ENCODE data around the gene CRYBB1.

Gene CRYBB1

GRCh38 chr22:26586556-26587325, 31.1 kb downstream of the CRYBB1 start:
- DNase-seq (ENCODE audit: insufficient read length, low spot score), result no peak
- no peak for TF ChIP-seq POU2F2 (IDR thresholded peaks at IDR 0.05; ENCODE audit: low read depth, low read length)
- TF ChIP-seq SPI1 (IDR thresholded peaks at IDR 0.05; ENCODE audit: low read depth, low read length), result no peak
- no peak for TF ChIP-seq TAF1 (IDR thresholded peaks at IDR 0.05; ENCODE audit: low read depth, low read length)
- no peak for TF ChIP-seq POLR2A (IDR thresholded peaks at IDR 0.05; ENCODE audit: low read depth, low read length)
- no peak for TF ChIP-seq POLR2AphosphoS5 (IDR thresholded peaks at IDR 0.05; ENCODE audit: low read depth, low read length)
- TF ChIP-seq PAX5 (IDR thresholded peaks at IDR 0.05; ENCODE audit: insufficient read depth, low read length, severe bottlenecking), result no peak
- no peak for FAIRE-seq

- DNase-seq (ENCODE audit: insufficient read length, low spot score), result no peak
- no peak for TF ChIP-seq PAX5 (IDR thresholded peaks at IDR 0.05; ENCODE audit: insufficient read depth, low read length, severe bottlenecking)
- no peak for TF ChIP-seq POU2F2 (IDR thresholded peaks at IDR 0.05; ENCODE audit: low read depth, low read length)
- no peak for TF ChIP-seq POLR2AphosphoS5 (IDR thresholded peaks at IDR 0.05; ENCODE audit: low read depth, low read length)
- no peak for TF ChIP-seq TAF1 (IDR thresholded peaks at IDR 0.05; ENCODE audit: low read depth, low read length)
- no peak for TF ChIP-seq SPI1 (IDR thresholded peaks at IDR 0.05; ENCODE audit: low read depth, low read length)
- TF ChIP-seq POLR2A (IDR thresholded peaks at IDR 0.05; ENCODE audit: low read depth, low read length), result no peak
- FAIRE-seq, result no peak
Observed at GRCh38 chr22:26585104-26585790, 32.6 kb downstream of the CRYBB1 start.

DNA sequence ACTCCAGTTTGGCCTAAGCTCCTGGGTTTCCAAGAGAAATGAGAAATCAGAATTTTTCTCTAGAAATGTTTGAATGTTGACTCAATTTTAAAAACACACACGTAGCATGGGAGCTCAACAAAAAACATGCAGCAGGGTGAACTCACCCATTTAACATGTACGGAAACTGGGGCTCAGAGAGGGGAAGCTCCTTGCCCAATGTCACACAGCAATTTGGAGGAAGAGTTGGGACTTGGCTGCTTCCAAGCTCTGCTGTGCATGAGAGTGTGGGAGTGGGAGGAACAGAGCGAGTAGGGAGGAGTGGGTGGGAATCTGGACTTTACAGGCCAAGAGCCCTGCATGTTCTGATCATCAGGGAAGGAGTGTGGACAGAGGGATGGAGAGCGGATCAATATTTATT, 33.8 kb downstream of the CRYBB1 start:
- FAIRE-seq (no peak), DNase-seq (ENCODE audit: insufficient read length, low spot score) (no peak)
- no peak for TF ChIP-seq POLR2AphosphoS5 (IDR thresholded peaks at IDR 0.05; ENCODE audit: low read depth, low read length)
- no peak for TF ChIP-seq POU2F2 (IDR thresholded peaks at IDR 0.05; ENCODE audit: low read depth, low read length)
- TF ChIP-seq SPI1 (IDR thresholded peaks at IDR 0.05; ENCODE audit: low read depth, low read length), result no peak
- no peak for TF ChIP-seq PAX5 (IDR thresholded peaks at IDR 0.05; ENCODE audit: insufficient read depth, low read length, severe bottlenecking)
- no peak for TF ChIP-seq POLR2A (IDR thresholded peaks at IDR 0.05; ENCODE audit: low read depth, low read length)
- TF ChIP-seq TAF1 (IDR thresholded peaks at IDR 0.05; ENCODE audit: low read depth, low read length), result no peak

GRCh38 chr22:26581633-26582168, 36.1 kb downstream of the CRYBB1 start:
- no peak for DNase-seq (ENCODE audit: insufficient read length, low spot score)
- TF ChIP-seq PAX5 (IDR thresholded peaks at IDR 0.05; ENCODE audit: insufficient read depth, low read length, severe bottlenecking) (no peak), POLR2A (IDR thresholded peaks at IDR 0.05; ENCODE audit: low read depth, low read length) (no peak), POU2F2 (IDR thresholded peaks at IDR 0.05; ENCODE audit: low read depth, low read length) (no peak), TAF1 (IDR thresholded peaks at IDR 0.05; ENCODE audit: low read depth, low read length) (no peak), SPI1 (IDR thresholded peaks at IDR 0.05; ENCODE audit: low read depth, low read length) (no peak), POLR2AphosphoS5 (IDR thresholded peaks at IDR 0.05; ENCODE audit: low read depth, low read length) (no peak)
- FAIRE-seq, result no peak

DNA sequence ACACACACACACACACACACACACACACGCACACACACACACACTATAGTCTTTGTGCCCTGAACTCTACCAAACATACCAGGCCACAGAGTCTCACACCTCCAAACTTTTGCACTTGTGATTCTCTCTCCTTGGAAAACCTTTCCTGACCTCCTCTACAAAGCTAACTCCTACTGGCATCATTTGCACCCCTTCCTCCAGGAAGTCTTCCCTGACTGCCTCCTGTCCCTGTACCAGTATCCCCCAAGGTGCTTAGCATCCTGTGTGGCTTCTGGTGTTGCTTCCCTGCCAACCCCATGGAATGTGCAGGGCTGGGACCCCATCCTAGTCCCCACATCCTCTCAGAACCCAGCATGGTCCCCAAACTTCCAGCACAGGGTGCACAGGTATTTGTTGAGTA, 36.8 kb downstream of the CRYBB1 start:
- TF ChIP-seq POLR2AphosphoS5 (IDR thresholded peaks at IDR 0.05; ENCODE audit: low read depth, low read length) (no peak), POLR2A (IDR thresholded peaks at IDR 0.05; ENCODE audit: low read depth, low read length) (no peak), TAF1 (IDR thresholded peaks at IDR 0.05; ENCODE audit: low read depth, low read length) (no peak), PAX5 (IDR thresholded peaks at IDR 0.05; ENCODE audit: insufficient read depth, low read length, severe bottlenecking) (no peak), SPI1 (IDR thresholded peaks at IDR 0.05; ENCODE audit: low read depth, low read length) (no peak), POU2F2 (IDR thresholded peaks at IDR 0.05; ENCODE audit: low read depth, low read length) (no peak)
- no peak for DNase-seq (ENCODE audit: insufficient read length, low spot score)
- FAIRE-seq, result no peak

- DNase-seq (ENCODE audit: insufficient read length, low spot score), result no peak
- FAIRE-seq, result no peak
- no peak for TF ChIP-seq PAX5 (IDR thresholded peaks at IDR 0.05; ENCODE audit: insufficient read depth, low read length, severe bottlenecking)
Observed at GRCh38 chr22:26580240-26580962, 37.4 kb downstream of the CRYBB1 start.

DNA sequence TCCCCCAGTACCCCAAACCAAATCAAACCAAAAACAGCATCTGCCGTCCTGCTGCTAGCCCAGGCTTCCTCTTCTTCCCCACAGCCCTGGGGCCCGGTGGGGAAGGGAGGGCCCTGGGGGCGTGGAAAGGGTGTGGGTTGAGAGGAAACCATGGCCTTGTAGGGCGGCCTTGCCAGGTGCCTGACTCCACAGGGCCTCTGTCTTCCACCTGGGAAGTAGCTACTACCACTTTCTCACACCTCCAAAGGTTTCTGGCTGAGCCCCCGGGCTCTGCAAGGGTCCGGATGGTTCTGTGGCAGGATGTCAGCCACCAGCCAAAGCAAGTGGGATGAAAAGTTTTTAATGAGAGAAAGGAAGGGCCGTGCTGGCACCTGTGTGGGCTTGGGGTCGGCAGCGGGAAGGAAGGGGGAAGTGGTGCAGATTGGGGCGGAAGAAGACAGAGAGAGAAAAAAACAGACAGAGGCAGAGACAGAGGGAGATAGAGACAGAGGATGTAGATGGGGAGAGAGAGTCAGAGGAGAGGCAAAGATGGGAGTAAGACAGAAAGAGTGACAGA, 38.4 kb downstream of the CRYBB1 start:
- TF ChIP-seq POU2F2 (IDR thresholded peaks at IDR 0.05; ENCODE audit: low read depth, low read length), result no peak
- TF ChIP-seq SPI1 (IDR thresholded peaks at IDR 0.05; ENCODE audit: low read depth, low read length), result peak; percentile 55
- no peak for TF ChIP-seq TAF1 (IDR thresholded peaks at IDR 0.05; ENCODE audit: low read depth, low read length)
- no peak for TF ChIP-seq PAX5 (IDR thresholded peaks at IDR 0.05; ENCODE audit: insufficient read depth, low read length, severe bottlenecking)
- no peak for TF ChIP-seq POLR2AphosphoS5 (IDR thresholded peaks at IDR 0.05; ENCODE audit: low read depth, low read length)
- no peak for TF ChIP-seq POLR2A (IDR thresholded peaks at IDR 0.05; ENCODE audit: low read depth, low read length)
- FAIRE-seq (peak; percentile 94), DNase-seq (ENCODE audit: insufficient read length, low spot score) (peak; percentile 62)

DNA sequence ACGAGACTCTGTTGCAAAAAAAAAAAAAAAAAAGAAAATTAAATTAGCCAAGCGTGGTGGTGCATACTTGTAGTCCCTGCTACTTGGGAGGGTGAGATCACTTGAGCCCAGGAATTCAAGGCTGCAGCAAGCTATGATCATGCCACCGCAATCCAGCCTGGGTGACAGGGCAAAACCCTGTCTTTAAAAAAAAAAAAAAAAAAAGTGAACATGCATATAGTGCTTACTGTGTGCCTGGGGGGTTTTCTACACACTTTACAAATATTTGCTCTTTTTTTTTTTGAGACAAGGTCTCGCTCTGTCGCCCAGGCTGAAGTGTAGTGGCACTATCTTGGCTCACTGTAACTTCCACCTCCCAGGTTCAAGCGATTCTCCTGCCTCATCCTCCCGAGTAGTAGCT, 40.7 kb downstream of the CRYBB1 start:
- TF ChIP-seq POLR2AphosphoS5 (IDR thresholded peaks at IDR 0.05; ENCODE audit: low read depth, low read length), result no peak
- no peak for TF ChIP-seq POU2F2 (IDR thresholded peaks at IDR 0.05; ENCODE audit: low read depth, low read length)
- no peak for TF ChIP-seq TAF1 (IDR thresholded peaks at IDR 0.05; ENCODE audit: low read depth, low read length)
- no peak for TF ChIP-seq PAX5 (IDR thresholded peaks at IDR 0.05; ENCODE audit: insufficient read depth, low read length, severe bottlenecking)
- TF ChIP-seq SPI1 (IDR thresholded peaks at IDR 0.05; ENCODE audit: low read depth, low read length), result no peak
- no peak for TF ChIP-seq POLR2A (IDR thresholded peaks at IDR 0.05; ENCODE audit: low read depth, low read length)
- FAIRE-seq (no peak), DNase-seq (ENCODE audit: insufficient read length, low spot score) (no peak)

All from GM12891 (cell line).